OCI-LY3 (cell line): Measurements from ENCODE around the gene SNORC.
A peak's percentile ranks its signal among the peaks of the same experiment; 100 is the strongest.

ENCODE experiments used
- H2AFZ ChIP-seq: fragments of 200-600, 300-600 bp; shearing (Covaris generic); 2 replicates; pipeline ENCODE4 v1.6.0; 2014; ENCODE audit warnings: antibody characterized with exemption, low read depth, low read length
- H3K27ac ChIP-seq: fragments of 200-600, 300-600 bp; sonication (generic); 2 replicates; pipeline ENCODE4 v1.5.1; 2014; ENCODE audit warnings: mild to moderate bottlenecking, low read length, moderate library complexity, mixed read lengths
- H3K27me3 ChIP-seq: fragments of 200-600, 300-600 bp; sonication (generic); 2 replicates; pipeline ENCODE4 v1.6.1; 2014; ENCODE audit warnings: low read depth, low read length, mixed read lengths
- H3K36me3 ChIP-seq: fragments of 200-600, 300-600 bp; sonication (generic); replicated peaks from 2 replicates; pipeline ENCODE3; 2014; ENCODE audit warnings: low read depth, low read length, mixed read lengths
- H3K4me1 ChIP-seq: fragments of 300-600, 200-600 bp; sonication (generic); 2 replicates; pipeline ENCODE4 v1.6.1; 2014; ENCODE audit warnings: low read length, mixed read lengths
- H3K4me2 ChIP-seq: fragments of 200-600, 300-600 bp; sonication (generic); 2 replicates; pipeline ENCODE4 v1.6.1; 2014; ENCODE audit warnings: low read length, mixed read lengths
- H3K4me3 ChIP-seq: fragments of 300-600, 200-600 bp; sonication (generic); 2 replicates; pipeline ENCODE4 v1.5.1; 2014; ENCODE audit warnings: antibody characterized with exemption, mild to moderate bottlenecking, low read length, moderate library complexity
- H3K79me2 ChIP-seq: fragments of 300-600, 200-600 bp; shearing (Covaris generic); 2 replicates; pipeline ENCODE4 v1.6.1; 2014; ENCODE audit warnings: mild to moderate bottlenecking, low read length, mixed read lengths
- H3K9ac ChIP-seq: fragments of 300-600, 200-600 bp; shearing (Covaris generic); 2 replicates; pipeline ENCODE4 v1.6.0; 2014; ENCODE audit warnings: mild to moderate bottlenecking, low read length, moderate library complexity
- H3K9me3 ChIP-seq: fragments of 200-600, 300-600 bp; shearing (Covaris generic); 2 replicates; pipeline ENCODE4 v1.6.1; 2014; ENCODE audit warnings: low read length, mixed read lengths; ENCODE audit not compliant: insufficient read depth
- H4K20me1 ChIP-seq: fragments of 200-600, 300-600 bp; sonication (generic); 2 replicates; pipeline ENCODE4 v1.6.1; 2016; ENCODE audit warnings: low read length, mixed read lengths; ENCODE audit not compliant: insufficient read depth
- CTCF ChIP-seq: fragments of 200-600, 300-600 bp; sonication (generic); IDR thresholded peaks from 2 replicates; pipeline ENCODE4 v1.5.1; 2014; ENCODE audit warnings: antibody characterized with exemption, low read length, low read depth
- EZH2phosphoT487 ChIP-seq: fragments of 200-600 bp; shearing (Covaris generic); IDR thresholded peaks from 2 replicates; pipeline ENCODE4 v1.6.1; 2018; ENCODE audit warnings: antibody characterized with exemption, mixed run types, low read depth

SNORC gene

GRCh38 chr2:232874677-232875223 is 4.7 kb downstream of the SNORC start:
- Histone ChIP-seq H2AFZ (no peak overlapping the region), H4K20me1 (no peaks in the 10 kb centered on the region), H3K79me2 (no peaks in the 10 kb centered on the region), H3K27ac (no peak overlapping the region), H3K4me2 (no peak overlapping the region), H3K9ac (no peak overlapping the region), H3K4me1 (peaks cover 5% of the 10 kb centered on the region; the same call in 1 of the 2 replicates), H3K9me3 (no peaks in the 10 kb centered on the region), H3K4me3 (no peak overlapping the region), H3K27me3 (no peaks in the 10 kb centered on the region), H3K36me3 (no peaks in the 10 kb centered on the region)
- TF ChIP-seq EZH2phosphoT487 (no peak), CTCF (no peak)

- Histone ChIP-seq H3K36me3 (no peaks in the 10 kb centered on the region), H4K20me1 (no peaks in the 10 kb centered on the region), H3K4me2 (peak overlapping the region; percentile 92), H3K79me2 (no peaks in the 10 kb centered on the region), H3K9me3 (no peaks in the 10 kb centered on the region), H2AFZ (no peak overlapping the region), H3K27me3 (no peaks in the 10 kb centered on the region), H3K4me3 (peak overlapping the region; percentile 97), H3K9ac (peak overlapping the region; percentile 71), H3K4me1 (peaks cover 8% of the 10 kb centered on the region), H3K27ac (no peak overlapping the region)
- no peak for TF ChIP-seq EZH2phosphoT487
- peak; percentile 31 for TF ChIP-seq CTCF
Observed at GRCh38 chr2:232875256-232876121, 5.4 kb downstream of the SNORC start.

- Histone ChIP-seq H3K36me3 (no peaks in the 10 kb centered on the region), H3K4me1 (peaks cover 16% of the 10 kb centered on the region), H3K4me3 (peak overlapping the region; percentile 97), H3K4me2 (peak overlapping the region; percentile 92), H3K79me2 (no peaks in the 10 kb centered on the region), H4K20me1 (no peaks in the 10 kb centered on the region), H3K27ac (no peak overlapping the region; the same call in 1 of the 2 replicates), H3K9me3 (no peaks in the 10 kb centered on the region), H3K27me3 (no peaks in the 10 kb centered on the region), H2AFZ (peak overlapping the region; percentile 19; the same call in 1 of the 2 replicates), H3K9ac (peak overlapping the region; percentile 71)
- TF ChIP-seq EZH2phosphoT487 (no peak), CTCF (peak; percentile 10; the same call in 1 of the 2 replicates)
Observed at GRCh38 chr2:232876161-232876977, 6.3 kb downstream of the SNORC start.
